H1 (cell line): ENCODE results near the gene HOXD11. TPM values are rescaled to one million over a fixed set of nuclear protein-coding genes. Genes with fewer than 3 reads are reported as not detected.

Experiments used
- CTCF ChIA-PET: fragments of 300-600 bp; sonication (Branson Sonifier 250); formaldehyde crosslinking; loops from one replicate; lab custom pipeline; 2021; ENCODE audit not compliant: partially characterized antibody; lab: Charles Lee
- POLR2A ChIA-PET: fragments of 300-600 bp; sonication (Branson Sonifier 250); formaldehyde crosslinking; loops from one replicate; lab custom pipeline; 2021; ENCODE audit warnings: inconsistent platforms; ENCODE audit not compliant: partially characterized antibody; lab: Charles Lee
- DNase-seq, 2 experiments: peaks; one replicate each; pipeline versions ENCODE4 v3.0.0 to v3.0.0-alpha.2; 2010 to 2022; ENCODE audit warnings: low spot score in 2 of 2, low read depth in 1 of 2, mixed read lengths in 1 of 2
- FAIRE-seq: peaks from 2 replicates; lab custom pipeline; 2011; peaks lifted over from hg19 to GRCh38; lab: Jason Lieb, UNC
- H2AFZ ChIP-seq: 2 replicates; pipeline ENCODE4 v1.8.1; 2012; ENCODE audit warnings: low read length, inconsistent platforms
- H2AK5ac ChIP-seq: 2 replicates; pipeline ENCODE4 v1.6.1; 2013; ENCODE audit warnings: low read depth, low read length
- H2BK120ac ChIP-seq: replicated peaks from 2 replicates; pipeline ENCODE3; 2013; ENCODE audit warnings: low read depth, low read length, inconsistent platforms
- H2BK12ac ChIP-seq: 2 replicates; pipeline ENCODE4 v1.6.1; 2013; ENCODE audit warnings: low read depth, low read length
- H2BK15ac ChIP-seq: 2 replicates; pipeline ENCODE4 v1.6.1; 2013; ENCODE audit warnings: low read length
- H2BK20ac ChIP-seq: 2 replicates; pipeline ENCODE4 v1.6.1; 2013; ENCODE audit warnings: low read length
- H2BK5ac ChIP-seq: 2 replicates; pipeline ENCODE4 v1.6.1; 2013; ENCODE audit warnings: low read depth, low read length
- H3K14ac ChIP-seq: 2 replicates; pipeline ENCODE4 v1.6.1; 2013; ENCODE audit warnings: inconsistent platforms; ENCODE audit not compliant: insufficient read length
- H3K18ac ChIP-seq: 2 replicates; pipeline ENCODE4 v1.6.1; 2013; ENCODE audit warnings: low read length; ENCODE audit errors: extremely low read depth
- H3K23ac ChIP-seq: 2 replicates; pipeline ENCODE4 v1.6.1; 2013; ENCODE audit warnings: inconsistent platforms; ENCODE audit not compliant: insufficient read length
- H3K23me2 ChIP-seq: 2 replicates; pipeline ENCODE4 v1.6.1; 2013; ENCODE audit warnings: low read depth, low read length
- H3K27ac ChIP-seq: 2 replicates; pipeline ENCODE4 v1.6.1; 2011; ENCODE audit warnings: low read depth, low read length, inconsistent platforms
- H3K27me3 ChIP-seq, 4 experiments: replicated peaks in 1 of 4; 1 replicate in 1 of 4; 2 replicates in 3 of 4; pipeline versions ENCODE4 v1.6.1 to v1.8.1; 2011 to 2013; ENCODE audit warnings: low read length in 3 of 4, mild to moderate bottlenecking in 3 of 4, inconsistent platforms in 2 of 4, mixed read lengths in 2 of 4, moderate library complexity in 1 of 4; ENCODE audit not compliant: control insufficient read depth in 3 of 4, insufficient read depth in 3 of 4; ENCODE audit errors: extremely low read depth in 1 of 4
- H3K36me3 ChIP-seq, 4 experiments: 2 replicates each; pipeline versions ENCODE4 v1.6.1 to v1.8.1; 2011 to 2013; ENCODE audit warnings: mild to moderate bottlenecking in 4 of 4, low read length in 3 of 4, moderate library complexity in 2 of 4, control low read depth in 1 of 4, inconsistent platforms in 1 of 4; ENCODE audit not compliant: insufficient read depth in 4 of 4, control insufficient read depth in 2 of 4
- H3K4ac ChIP-seq: replicated peaks from 2 replicates; pipeline ENCODE3; 2013; ENCODE audit warnings: low read length, low read depth, mixed read lengths, inconsistent platforms; ENCODE audit not compliant: insufficient read length
- H3K4me1 ChIP-seq, 4 experiments: replicated peaks in 1 of 4; 1 replicate in 1 of 4; 2 replicates in 3 of 4; pipeline versions ENCODE4 v1.6.1 to v1.8.1; 2011 to 2013; ENCODE audit warnings: low read length in 3 of 4, inconsistent platforms in 2 of 4, mixed read lengths in 1 of 4; ENCODE audit not compliant: insufficient read depth in 4 of 4, control insufficient read depth in 3 of 4
- H3K4me2 ChIP-seq, 2 experiments: 2 replicates each; pipeline versions ENCODE4 v1.6.1 to v1.8.1; 2011 to 2013; ENCODE audit warnings: low read depth in 2 of 2, low read length in 2 of 2, control low read depth in 1 of 2, inconsistent platforms in 1 of 2, mild to moderate bottlenecking in 1 of 2; ENCODE audit not compliant: insufficient read depth in 1 of 2
- H3K4me3 ChIP-seq, 4 experiments: fragments of 200-600, 300-600 bp in 1 of 4; sonication (generic), shearing (Covaris generic), sonication (Bioruptor Twin) in 1 of 4; 2 replicates each; pipeline versions ENCODE4 v1.5.1 to v1.8.1; 2011 to 2016; ENCODE audit warnings: low read length in 4 of 4, low read depth in 3 of 4, control low read depth in 2 of 4, inconsistent platforms in 2 of 4, mild to moderate bottlenecking in 2 of 4, mixed read lengths in 1 of 4, moderate library complexity in 1 of 4; ENCODE audit not compliant: insufficient read depth in 2 of 4; ENCODE audit errors: extremely low read depth in 1 of 4
- H3K56ac ChIP-seq: replicated peaks from 2 replicates; pipeline ENCODE3; 2013; ENCODE audit warnings: low read depth, mild to moderate bottlenecking, mixed read lengths, low read length, inconsistent platforms; ENCODE audit not compliant: insufficient read length
- H3K79me1 ChIP-seq: 2 replicates; pipeline ENCODE4 v1.6.1; 2013; ENCODE audit warnings: low read depth, low read length, control low read depth
- H3K79me2 ChIP-seq, 2 experiments: 2 replicates each; pipeline versions ENCODE4 v1.6.1 to v1.8.1; 2012 to 2013; ENCODE audit warnings: low read length in 2 of 2, mild to moderate bottlenecking in 2 of 2, inconsistent platforms in 1 of 2; ENCODE audit not compliant: insufficient read depth in 2 of 2, control insufficient read depth in 1 of 2
- H3K9ac ChIP-seq, 4 experiments: replicated peaks in 1 of 4; 1 replicate in 1 of 4; 2 replicates in 3 of 4; pipeline versions ENCODE4 v1.6.1 to v1.8.1; 2011 to 2013; ENCODE audit warnings: low read depth in 3 of 4, low read length in 3 of 4, control low read depth in 2 of 4, mild to moderate bottlenecking in 2 of 4, moderate library complexity in 2 of 4, inconsistent platforms in 1 of 4; ENCODE audit errors: extremely low read depth in 1 of 4
- H3K9me3 ChIP-seq, 2 experiments: 2 replicates each; pipeline versions ENCODE4 v1.6.1 to v1.8.1; 2012 to 2013; ENCODE audit warnings: mild to moderate bottlenecking in 2 of 2, moderate library complexity in 2 of 2, control low read depth in 1 of 2, inconsistent platforms in 1 of 2, low read depth in 1 of 2, low read length in 1 of 2, mixed read lengths in 1 of 2; ENCODE audit not compliant: insufficient read depth in 2 of 2
- H4K20me1 ChIP-seq, 2 experiments: replicated peaks in 1 of 2; 2 replicates each; pipeline versions ENCODE3 to v1.8.1; 2011 to 2013; ENCODE audit warnings: inconsistent platforms in 2 of 2, low read length in 2 of 2, mild to moderate bottlenecking in 1 of 2; ENCODE audit not compliant: insufficient read depth in 2 of 2, control insufficient read depth in 1 of 2
- H4K5ac ChIP-seq: 2 replicates; pipeline ENCODE4 v1.6.1; 2013; ENCODE audit warnings: low read length, low read depth, mixed read lengths, inconsistent platforms; ENCODE audit not compliant: insufficient read length
- H4K8ac ChIP-seq: 2 replicates; pipeline ENCODE4 v1.8.0; 2013; ENCODE audit warnings: mild to moderate bottlenecking, moderate library complexity, low read length, inconsistent platforms; ENCODE audit not compliant: insufficient read depth; ENCODE audit errors: extremely low read depth
- H4K91ac ChIP-seq: replicated peaks from 2 replicates; pipeline ENCODE3; 2013; ENCODE audit warnings: low read length, mixed read lengths, inconsistent platforms; ENCODE audit not compliant: insufficient read length
- ASH2L ChIP-seq: fragments of 200-600, 300-600 bp; sonication (generic); IDR thresholded peaks from one replicate; pipeline ENCODE4 v1.7.1; 2017; ENCODE audit warnings: low read length
- CHD2 ChIP-seq: IDR thresholded peaks from 2 replicates; pipeline ENCODE4 v1.6.1; 2012; ENCODE audit warnings: low read length, improper control_type of control experiment
- CTCF ChIP-seq, 3 experiments: IDR thresholded peaks; 1 replicate in 2 of 3; 2 replicates in 1 of 3; pipeline versions ENCODE4 v1.5.1 to v1.6.1; 2011; ENCODE audit warnings: low read length in 3 of 3, mild to moderate bottlenecking in 3 of 3, inconsistent platforms in 2 of 3, low read depth in 1 of 3, moderate library complexity in 1 of 3; ENCODE audit not compliant: insufficient read depth in 1 of 3; ENCODE audit errors: control extremely low read depth in 1 of 3
- KDM1A ChIP-seq: fragments of 200-600, 300-600 bp; sonication (generic); IDR thresholded peaks from 2 replicates; pipeline ENCODE4 v1.7.1; 2016; ENCODE audit warnings: mild to moderate bottlenecking, low read length, borderline replicate concordance
- RAD21 ChIP-seq, 2 experiments: IDR thresholded peaks in 1 of 2; conservative IDR thresholded peaks in 1 of 2; 2 replicates each; pipeline ENCODE4 v1.6.1; 2011; ENCODE audit warnings: low read depth in 2 of 2, low read length in 2 of 2, improper control_type of control experiment in 1 of 2, inconsistent platforms in 1 of 2, mild to moderate bottlenecking in 1 of 2, moderate library complexity in 1 of 2
- SAP30 ChIP-seq: fragments of 300-600 bp; sonication (generic); IDR thresholded peaks from 2 replicates; pipeline ENCODE4 v1.7.1; 2012; ENCODE audit warnings: low read length, moderate library complexity, mild to moderate bottlenecking, inconsistent platforms; ENCODE audit not compliant: insufficient read depth, insufficient replicate concordance
- SRF ChIP-seq: IDR thresholded peaks from 2 replicates; pipeline ENCODE4 v1.6.1; 2011; ENCODE audit warnings: mild to moderate bottlenecking, low read depth, low read length, moderate library complexity
- TAF7 ChIP-seq: optimal IDR thresholded peaks from 2 replicates; pipeline ENCODE3; 2011; ENCODE audit warnings: low read depth, mild to moderate bottlenecking, inconsistent platforms, low read length, moderate library complexity, borderline replicate concordance
- WGBS, 2 experiments: shearing (Covaris generic) in 1 of 2; methylation state at CpG; one replicate each; pipeline versions ENCODE4 v1.1.6 to v1.1.7; 2013 to 2015; ENCODE audit warnings: low lambda C conversion rate in 2 of 2, mixed read lengths in 2 of 2, inconsistent platforms in 1 of 2, low coverage in 1 of 2, missing lambda C conversion rate in 1 of 2; ENCODE audit not compliant: insufficient replicate concordance in 2 of 2, insufficient coverage in 1 of 2, insufficient read length in 1 of 2; ENCODE audit errors: extremely low coverage in 1 of 2, missing lambda C conversion rate in 1 of 2; 5-methylcytosine and 5-hydroxymethylcytosine counted together
- polyA plus RNA-seq, 7 experiments: library from polyadenylated mRNA; depleted of rRNA in 3 of 7; stranded (reverse) in 5 of 7; unstranded in 2 of 7; fragments of >200 nt in 5 of 7; fragments of 200-250 nt in 2 of 7; gene quantifications; 1 replicate in 5 of 7; 2 replicates in 1 of 7; 4 replicates in 1 of 7; pipeline versions ENCODE4 v1.2.1 to v1.2.3, GENCODE V29; 2011 to 2013; ENCODE audit warnings: missing spikeins in 2 of 7, mixed read lengths in 2 of 7
- total RNA-seq: library from RNA; stranded (reverse); fragmentation: NEBNext Ultra II Directional; extraction: Animal tissue kit (Norgen Biotek cat#: 25700); gene quantifications from 2 replicates; pipeline ENCODE4 v1.2.1, GENCODE V29; 2021

HOXD11 gene
- total and polyA plus RNA-seq, 2 of the 8 experiments (the other 6 are each of a cell fraction or from before 2014, with no cell fraction given): not detected

GRCh38 chr2:176079831-176080539, 27.1 kb upstream of the HOXD11 start:
- POLR2A ChIA-PET: interaction anchor here (0.6 to 2.5 kb wide), 2 partner anchors 18 to 35 kb away, joined by 3 to 8 read pairs; no protein-coding TSS in a partner anchor
- Histone ChIP-seq H3K4me3 (peak overlapping the region; percentile 4 to 54 (median 20); a peak in 6 of 8 replicates), H2BK120ac (no peak overlapping the region), H3K79me2 (no peaks in the 10 kb centered on the region), H2AFZ (no peak overlapping the region), H4K5ac (no peak overlapping the region), H2BK20ac (no peak overlapping the region), H2BK5ac (no peak overlapping the region), H3K36me3 (peaks cover 0 to 5% (median 0%) of the 10 kb centered on the region in 4 experiments; a peak in 1 of 8 replicates), H3K27me3 (peaks cover 85 to 98% (median 92%) of the 10 kb centered on the region in 4 experiments), H3K18ac (no peak overlapping the region), H3K4ac (no peak overlapping the region), H3K4me1 (peaks cover 0 to 29% (median 11%) of the 10 kb centered on the region in 4 experiments; a peak in 5 of 7 replicates), H4K8ac (peak overlapping the region; percentile 81; the same call in 1 of the 2 replicates), H4K91ac (no peak overlapping the region), H3K9me3 (no peaks in the 10 kb centered on the region; a peak in 1 of 4 replicates), H3K23me2 (peaks cover 6% of the 10 kb centered on the region; the same call in 1 of the 2 replicates), H4K20me1 (peaks cover 16 to 17% of the 10 kb centered on the region in 2 experiments), H3K9ac (no peak overlapping the region), H3K56ac (no peak overlapping the region), H2BK15ac (no peak overlapping the region), H3K23ac (no peak overlapping the region), H3K27ac (no peak overlapping the region), H3K14ac (no peak overlapping the region), H2AK5ac (no peak overlapping the region), H3K4me2 (peak overlapping the region; percentile 67 to 83), H2BK12ac (no peak overlapping the region; the same call in 1 of the 2 replicates), H3K79me1 (no peaks in the 10 kb centered on the region)
- CTCF ChIA-PET: interaction anchor here (0.6 to 7.8 kb wide), 36 partner anchors 9 to 829 kb away, joined by 3 to 130 read pairs (median 4); partner anchors contain the start of genes HOXD11, HOXD12 and HOXD13
- WGBS, 2 experiments: 1% methylated on average over 65 of the region's 86 CpGs; no CpG with 5 or more reads in 1 of the 2 experiments
- DNase-seq (peak in 1 of 2 experiments; percentile 92), FAIRE-seq (no peak)
- TF ChIP-seq SRF (0 out of 2 replicates have a peak, but pooled peaks have one; percentile 14), CTCF (IDR thresholded peaks at IDR 0.05; ENCODE audit: control extremely low read depth in 1 of 3, insufficient read depth in 1 of 3, low read depth in 1 of 3, low read length in 3 of 3) (peak in 2 of 3 experiments; percentile 83 to 99; a peak in 3 of 4 replicates), ASH2L (peak; percentile 37), TAF7 (peak; percentile 66), CHD2 (no peak), SAP30 (no peak), KDM1A (0 out of 2 replicates have a peak, but pooled peaks have one; percentile 47), RAD21 (IDR thresholded peaks at IDR 0.05 in 1 of 2, conservative IDR thresholded peaks at IDR 0.05 in 1 of 2; ENCODE audit: low read depth in 2 of 2, low read length in 2 of 2) (peak; percentile 61 to 78)
